Chondrocyte (in vitro differentiated cells): Measurements from ENCODE around the gene KCNG3. TPM values are rescaled to one million over a fixed set of nuclear protein-coding genes. Genes with fewer than 3 reads are reported as not detected.

Experiments
- DNase-seq: peaks from one replicate; pipeline ENCODE4 v3.0.0; 2021; ENCODE audit warnings: mixed read lengths, low spot score
- H3K27ac Mint-ChIP-seq: one replicate; pipeline ENCODE4 v1.8.0; 2021; ENCODE audit warnings: mild to moderate bottlenecking, moderate library complexity, mixed read lengths; ENCODE audit not compliant: unreplicated experiment
- H3K27me3 Mint-ChIP-seq: 2 replicates; pipeline ENCODE4 v1.8.0; 2021; ENCODE audit warnings: low read depth, mixed read lengths
- H3K36me3 Mint-ChIP-seq: 2 replicates; pipeline ENCODE4 v1.8.0; 2021; ENCODE audit warnings: low read depth, mixed read lengths
- H3K4me1 Mint-ChIP-seq: 2 replicates; pipeline ENCODE4 v1.8.0; 2021; ENCODE audit warnings: low read depth, mild to moderate bottlenecking, mixed read lengths
- H3K4me3 Mint-ChIP-seq: one replicate; pipeline ENCODE4 v1.8.0; 2021; ENCODE audit warnings: mild to moderate bottlenecking, moderate library complexity, mixed read lengths; ENCODE audit not compliant: unreplicated experiment
- H3K9me3 Mint-ChIP-seq: 2 replicates; pipeline ENCODE4 v1.8.0; 2021; ENCODE audit warnings: low read depth, mixed read lengths
- CTCF ChIP-seq: fragments of 200-600 bp; sonication (generic); IDR thresholded peaks from 2 replicates; pipeline ENCODE4 v1.5.0; 2021; ENCODE audit warnings: antibody characterized with exemption, mild to moderate bottlenecking, moderate library complexity
- total RNA-seq: library from RNA; stranded (reverse); gene quantifications from 3 replicates; pipeline ENCODE4 v1.2.1, GENCODE V29; 2021

KCNG3 gene
- total RNA-seq, 1 donor from 2014 or later, result 0.05 TPM

DNA sequence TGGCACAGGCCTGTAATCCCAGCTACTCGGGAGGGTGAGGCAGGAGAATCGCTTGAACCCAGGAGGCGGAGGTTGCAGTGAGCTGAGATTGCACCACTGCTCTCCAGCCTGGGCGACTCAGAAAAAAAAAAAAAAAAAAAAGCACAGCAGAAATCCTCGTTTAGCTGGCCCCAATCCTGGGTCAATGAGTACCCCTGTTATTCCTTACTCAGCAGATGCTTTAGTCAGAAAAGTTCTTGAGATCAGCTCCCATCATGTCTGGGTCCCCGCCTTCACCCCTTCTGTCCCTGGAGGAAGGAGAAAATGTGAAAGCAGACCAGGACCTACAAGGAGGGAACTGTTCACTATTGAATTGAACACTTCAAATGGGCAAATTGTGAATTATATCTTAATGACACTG lies 16.4 kb upstream of the KCNG3 start:
- Mint-ChIP-seq H3K27me3 (no peaks in the 10 kb centered on the region), H3K9me3 (no peaks in the 10 kb centered on the region), H3K36me3 (no peaks in the 10 kb centered on the region), H3K27ac (no peak overlapping the region), H3K4me1 (peaks cover 9% of the 10 kb centered on the region), H3K4me3 (no peak overlapping the region)
- DNase-seq, result no peak
- TF ChIP-seq CTCF, result no peak

DNA sequence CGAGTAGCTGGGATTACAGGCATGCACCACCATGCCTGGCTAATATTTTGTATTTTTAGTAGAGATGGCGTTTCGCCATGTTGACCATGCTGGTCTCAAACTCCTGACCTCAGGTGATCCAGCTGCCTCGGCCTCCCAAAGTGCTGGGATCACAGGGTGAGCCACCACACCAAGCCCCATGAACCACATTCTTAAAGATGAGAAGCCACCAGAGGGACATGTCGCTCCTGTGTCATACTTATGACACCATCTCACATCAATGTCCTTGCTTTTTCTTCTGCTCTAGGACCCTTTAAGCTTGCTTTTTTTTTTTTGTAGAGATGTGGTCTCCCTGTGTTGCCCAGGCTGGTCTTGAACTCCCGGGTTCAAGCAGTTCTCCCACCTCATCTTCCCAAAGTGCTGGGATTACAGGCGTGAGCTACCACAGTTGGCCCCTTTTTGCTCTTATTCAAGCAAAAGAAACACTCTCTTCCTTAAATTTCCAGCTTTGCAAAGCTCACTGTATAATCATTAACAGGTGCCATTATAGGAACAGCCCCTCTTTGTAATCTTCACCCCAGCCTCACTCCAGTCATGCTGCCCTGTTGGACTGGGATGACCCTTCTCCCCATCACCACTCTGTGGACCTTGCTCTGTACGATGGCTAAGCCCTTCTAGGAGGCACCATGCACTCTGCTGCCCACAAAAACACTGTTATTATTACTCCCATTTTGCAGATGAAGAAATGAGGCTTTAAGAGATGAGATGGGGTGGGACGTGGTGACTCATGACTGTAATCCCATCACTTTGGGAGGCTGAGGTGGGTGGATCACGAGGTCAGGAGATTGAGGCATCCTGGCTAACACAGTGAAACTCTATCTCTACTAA lies 10.8 kb upstream of the KCNG3 start:
- H3K27ac Mint-ChIP-seq, result no peak overlapping the region
- DNase-seq, result no peak
- no peak overlapping the region for H3K4me3 Mint-ChIP-seq
- H3K9me3 Mint-ChIP-seq, result no peaks in the 10 kb centered on the region
- no peaks in the 10 kb centered on the region for H3K4me1 Mint-ChIP-seq
- H3K27me3 Mint-ChIP-seq, result no peaks in the 10 kb centered on the region
- no peak for TF ChIP-seq CTCF
- peaks cover 2% of the 10 kb centered on the region for H3K36me3 Mint-ChIP-seq

DNA sequence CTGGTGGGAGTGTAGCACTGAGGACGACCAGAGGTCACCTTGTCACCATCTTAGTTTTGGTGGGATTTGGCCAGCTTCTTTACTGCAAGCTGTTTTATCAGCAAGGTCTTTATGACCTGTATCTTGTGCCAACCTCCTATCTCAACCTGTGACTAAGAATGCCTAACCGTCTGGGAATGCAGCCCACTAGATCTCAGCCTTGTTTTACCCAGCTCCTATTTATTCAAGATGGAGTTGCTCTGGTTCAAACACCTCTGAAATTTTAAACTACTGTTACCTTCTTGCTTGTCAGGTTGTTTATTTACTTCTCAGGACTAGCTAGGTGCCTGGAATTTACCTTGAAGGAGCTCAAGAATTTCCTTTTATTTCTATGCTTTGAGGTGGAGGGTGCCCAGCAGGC lies 9.5 kb upstream of the KCNG3 start:
- Mint-ChIP-seq H3K27me3 (no peaks in the 10 kb centered on the region), H3K36me3 (peaks cover 2% of the 10 kb centered on the region), H3K4me3 (no peak overlapping the region), H3K4me1 (no peaks in the 10 kb centered on the region), H3K9me3 (no peaks in the 10 kb centered on the region), H3K27ac (no peak overlapping the region)
- no peak for DNase-seq
- TF ChIP-seq CTCF, result no peak

DNA sequence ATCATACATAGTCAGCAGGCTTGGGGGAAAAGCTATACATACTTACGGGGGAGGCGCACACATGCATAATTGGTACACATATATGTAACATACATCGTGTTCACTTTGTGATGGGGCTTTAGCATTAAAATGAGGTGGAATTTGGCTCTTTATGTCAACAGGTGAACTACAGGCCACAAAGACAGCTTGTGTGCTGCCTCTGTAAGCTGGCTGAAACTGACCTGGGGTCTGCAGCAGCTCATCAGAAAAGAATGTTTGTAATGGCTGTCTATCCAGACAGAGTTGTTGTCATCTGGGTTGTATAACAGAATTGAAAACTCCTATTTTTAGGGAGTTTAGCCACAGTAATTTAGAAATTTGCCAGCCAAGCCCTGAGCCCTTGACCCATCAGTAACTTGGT lies 4.7 kb upstream of the KCNG3 start:
- Mint-ChIP-seq H3K27me3 (no peaks in the 10 kb centered on the region), H3K4me3 (no peak overlapping the region), H3K36me3 (no peaks in the 10 kb centered on the region), H3K9me3 (no peaks in the 10 kb centered on the region), H3K4me1 (peaks cover 8% of the 10 kb centered on the region), H3K27ac (no peak overlapping the region)
- TF ChIP-seq CTCF, result no peak
- no peak for DNase-seq

DNA sequence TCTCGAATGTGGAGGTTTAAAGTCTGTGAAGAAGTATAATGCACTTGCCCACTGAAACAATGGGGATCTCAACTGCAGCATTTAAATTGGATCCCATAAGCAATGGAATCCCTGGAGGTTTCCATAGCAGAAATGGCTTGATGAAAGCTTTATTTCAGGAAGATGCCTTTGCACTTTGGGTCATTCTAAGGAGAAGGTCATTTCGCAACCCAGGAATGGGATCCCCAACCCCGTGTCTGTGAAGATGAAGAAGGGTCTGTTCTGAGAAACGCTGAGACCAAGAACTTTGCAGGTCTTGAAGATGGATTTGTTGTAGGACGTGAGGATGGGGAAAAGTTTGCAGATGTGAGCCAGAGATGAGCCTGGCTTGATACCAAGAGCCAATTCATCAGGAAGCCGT lies 1.8 kb upstream of the KCNG3 start:
- Mint-ChIP-seq H3K27me3 (peaks cover 14% of the 10 kb centered on the region), H3K4me1 (peaks cover 8% of the 10 kb centered on the region), H3K9me3 (no peaks in the 10 kb centered on the region), H3K4me3 (no peak overlapping the region), H3K27ac (no peak overlapping the region), H3K36me3 (no peaks in the 10 kb centered on the region)
- no peak for DNase-seq
- no peak for TF ChIP-seq CTCF
